BLaER1 treated with 17β-estradiol and CSF1 and Interleukin-3, amounts not matched to agents 10 nM and 100 nM (cell line): ENCODE results near the gene RPUSD1.
A peak's percentile ranks its signal among the peaks of the same experiment; 100 is the strongest.
"Not testable (repeated sequence)": the region's sequence is repeated elsewhere in the genome, so short reads cannot be mapped to it uniquely, and the experiment has no call there.

ENCODE experiments used
- H3K27ac ChIP-seq, 11 experiments: shearing (Covaris generic); formaldehyde crosslinking; 2 replicates each; pipeline ENCODE4 v1.8.1; 2022
- H3K27me3 ChIP-seq, 11 experiments: shearing (Covaris generic); formaldehyde crosslinking; 2 replicates each; pipeline ENCODE4 v1.8.1; 2022
- H3K36me3 ChIP-seq, 11 experiments: shearing (Covaris generic); formaldehyde crosslinking; 2 replicates each; pipeline ENCODE4 v1.8.1; 2022
- H3K4me1 ChIP-seq, 10 experiments: shearing (Covaris generic); formaldehyde crosslinking; 2 replicates each; pipeline ENCODE4 v1.8.1; 2022
- H3K4me2 ChIP-seq, 11 experiments: shearing (Covaris generic); formaldehyde crosslinking; 2 replicates each; pipeline ENCODE4 v1.8.1; 2022
- H3K4me3 ChIP-seq, 10 experiments: shearing (Covaris generic); formaldehyde crosslinking; 2 replicates each; pipeline ENCODE4 v1.8.1; 2022
- H3K9ac ChIP-seq, 11 experiments: shearing (Covaris generic); formaldehyde crosslinking; 2 replicates each; pipeline ENCODE4 v1.8.1; 2022
- H3K9me3 ChIP-seq, 11 experiments: shearing (Covaris generic); formaldehyde crosslinking; replicated peaks in 1 of 11; 2 replicates each; pipeline ENCODE4 v1.8.1; 2022
- H4K20me1 ChIP-seq, 11 experiments: shearing (Covaris generic); formaldehyde crosslinking; 2 replicates each; pipeline ENCODE4 v1.8.1; 2022
- Cebpa-rat ChIP-seq, 11 experiments: shearing (Covaris generic); IDR thresholded peaks; 2 replicates each; pipeline ENCODE4 v1.8.1; 2022

Gene RPUSD1

GRCh38 chr16:782258-782657 lies 5.9 kb downstream of the RPUSD1 start:
- peaks cover 32 to 68% (median 58%) of the 10 kb centered on the region in 10 experiments for H3K4me1 ChIP-seq
- H3K4me3 ChIP-seq: no peak overlapping the region
- peaks cover 6 to 73% (median 44%) of the 10 kb centered on the region in 11 experiments; a peak in 21 of 22 replicates for H4K20me1 ChIP-seq
- TF ChIP-seq Cebpa-rat (IDR thresholded peaks at IDR 0.05): no peak
- H3K4me2 ChIP-seq: peak overlapping the region in 7 of 11 experiments; percentile 61 to 77 (median 65); a peak in 12 of 22 replicates
- H3K27me3 ChIP-seq: peaks cover 0 to 23% (median 0%) of the 10 kb centered on the region in 11 experiments; a peak in 4 of 22 replicates
- peak overlapping the region in 1 of 11 experiments; percentile 54; a peak in 1 of 22 replicates for H3K9ac ChIP-seq
- no peaks in the 10 kb centered on the region for H3K9me3 ChIP-seq
- peaks cover 8 to 30% (median 21%) of the 10 kb centered on the region in 11 experiments; a peak in 19 of 22 replicates for H3K36me3 ChIP-seq
- no peak overlapping the region for H3K27ac ChIP-seq

GRCh38 chr16:781346-782010 lies 6.7 kb downstream of the RPUSD1 start:
- H3K36me3 ChIP-seq: peaks cover 7 to 22% (median 13%) of the 10 kb centered on the region in 11 experiments; a peak in 19 of 22 replicates
- TF ChIP-seq Cebpa-rat (IDR thresholded peaks at IDR 0.05): no peak
- 0 out of 22 replicates have a peak overlapping the region, but pooled peaks of 1 of the 11 experiments have one; percentile 22 for H3K4me2 ChIP-seq
- H3K9ac ChIP-seq: no peak overlapping the region; a peak in 1 of 22 replicates
- H3K4me1 ChIP-seq: peaks cover 26 to 68% (median 60%) of the 10 kb centered on the region in 10 experiments
- no peak overlapping the region for H3K27ac ChIP-seq
- H3K4me3 ChIP-seq: no peak overlapping the region
- no peaks in the 10 kb centered on the region for H3K9me3 ChIP-seq
- H3K27me3 ChIP-seq: peaks cover 0 to 23% (median 0%) of the 10 kb centered on the region in 11 experiments; a peak in 4 of 22 replicates
- H4K20me1 ChIP-seq: peaks cover 6 to 65% (median 36%) of the 10 kb centered on the region in 11 experiments; a peak in 21 of 22 replicates

- Histone ChIP-seq H3K9ac (no peak overlapping the region), H3K36me3 (peaks cover 0 to 11% (median 5%) of the 10 kb centered on the region in 11 experiments; a peak in 7 of 22 replicates), H3K4me3 (no peak overlapping the region), H3K27me3 (peaks cover 0 to 23% (median 0%) of the 10 kb centered on the region in 11 experiments; a peak in 4 of 22 replicates), H3K4me2 (no peak overlapping the region), H3K4me1 (peaks cover 19 to 69% (median 53%) of the 10 kb centered on the region in 10 experiments), H4K20me1 (peaks cover 4 to 53% (median 24%) of the 10 kb centered on the region in 11 experiments; a peak in 20 of 22 replicates), H3K9me3 (no peaks in the 10 kb centered on the region), H3K27ac (no peak overlapping the region)
- TF ChIP-seq Cebpa-rat (IDR thresholded peaks at IDR 0.05): no peak
These were observed 7.9 kb downstream of the RPUSD1 start for GRCh38 chr16:780296-780695.

GRCh38 chr16:779561-779960 lies 8.6 kb downstream of the RPUSD1 start:
- Histone ChIP-seq H3K9ac (no peak overlapping the region), H3K36me3 (peaks cover 0 to 4% (median 0%) of the 10 kb centered on the region in 11 experiments; a peak in 3 of 22 replicates)

GRCh38 chr16:778909-779527 lies 9.2 kb downstream of the RPUSD1 start:
- no peaks in the 10 kb centered on the region for H3K9me3 ChIP-seq
- H3K4me1 ChIP-seq: peaks cover 19 to 62% (median 49%) of the 10 kb centered on the region in 10 experiments
- H3K27ac ChIP-seq: no peak overlapping the region
- H4K20me1 ChIP-seq: peaks cover 0 to 40% (median 13%) of the 10 kb centered on the region in 11 experiments; a peak in 11 of 22 replicates
- H3K36me3 ChIP-seq: no peaks in the 10 kb centered on the region
- peak overlapping the region in 9 of 11 experiments; percentile 70 to 89 (median 75); a peak in 15 of 22 replicates for H3K4me2 ChIP-seq
- H3K27me3 ChIP-seq: peaks cover 0 to 23% (median 0%) of the 10 kb centered on the region in 11 experiments; a peak in 4 of 22 replicates
- no peak overlapping the region for H3K4me3 ChIP-seq
- no peak overlapping the region for H3K9ac ChIP-seq
- no peak for TF ChIP-seq Cebpa-rat (IDR thresholded peaks at IDR 0.05)

More at GRCh38 chr16:779561-779960, 8.6 kb downstream of the RPUSD1 start:
- peaks cover 0 to 46% (median 17%) of the 10 kb centered on the region in 11 experiments; a peak in 17 of 22 replicates for H4K20me1 ChIP-seq
- H3K4me1 ChIP-seq: peaks cover 19 to 63% (median 50%) of the 10 kb centered on the region in 10 experiments
- H3K27ac ChIP-seq: no peak overlapping the region
- H3K9me3 ChIP-seq: no peaks in the 10 kb centered on the region
- no peak overlapping the region for H3K4me3 ChIP-seq
- peaks cover 0 to 23% (median 0%) of the 10 kb centered on the region in 11 experiments; a peak in 4 of 22 replicates for H3K27me3 ChIP-seq
- no peak for TF ChIP-seq Cebpa-rat (IDR thresholded peaks at IDR 0.05)
- H3K4me2 ChIP-seq: 0 out of 22 replicates have a peak overlapping the region, but pooled peaks of 1 of the 11 experiments have one; percentile 6

- Histone ChIP-seq H3K4me1 (peaks cover 19 to 56% (median 45%) of the 10 kb centered on the region in 10 experiments), H3K4me2 (peak overlapping the region; percentile 41 to 89 (median 74); a peak in 21 of 22 replicates), H3K27ac (no peak overlapping the region), H3K36me3 (no peaks in the 10 kb centered on the region), H3K9ac (peak overlapping the region in 2 of 11 experiments; percentile 3 to 50; a peak in 1 of 22 replicates), H3K4me3 (no peak overlapping the region), H4K20me1 (peaks cover 0 to 35% (median 10%) of the 10 kb centered on the region in 11 experiments; a peak in 9 of 22 replicates), H3K27me3 (peaks cover 0 to 23% (median 0%) of the 10 kb centered on the region in 11 experiments; a peak in 4 of 22 replicates), H3K9me3 (no peaks in the 10 kb centered on the region)
- TF ChIP-seq Cebpa-rat (IDR thresholded peaks at IDR 0.05): no peak
These were observed 9.7 kb downstream of the RPUSD1 start for GRCh38 chr16:778447-778846.

GRCh38 chr16:777826-778225 lies 10.4 kb downstream of the RPUSD1 start:
- peaks cover 0 to 28% (median 5%) of the 10 kb centered on the region in 11 experiments; a peak in 9 of 22 replicates for H4K20me1 ChIP-seq
- H3K4me3 ChIP-seq: 0 out of 20 replicates have a peak overlapping the region, but pooled peaks of 1 of the 10 experiments have one; percentile 5
- 0 out of 22 replicates have a peak overlapping the region, but pooled peaks of 1 of the 11 experiments have one; percentile 2 for H3K27ac ChIP-seq
- H3K27me3 ChIP-seq: peaks cover 0 to 18% (median 0%) of the 10 kb centered on the region in 11 experiments; a peak in 4 of 22 replicates
- H3K36me3 ChIP-seq: no peaks in the 10 kb centered on the region
- H3K9me3 ChIP-seq: no peaks in the 10 kb centered on the region
- H3K4me1 ChIP-seq: peaks cover 19 to 50% (median 39%) of the 10 kb centered on the region in 10 experiments
- peak overlapping the region; percentile 41 to 89 (median 74) for H3K4me2 ChIP-seq
- TF ChIP-seq Cebpa-rat (IDR thresholded peaks at IDR 0.05): no peak
- H3K9ac ChIP-seq: peak overlapping the region in 8 of 11 experiments; percentile 2 to 50 (median 16); a peak in 8 of 22 replicates

- Histone ChIP-seq H4K20me1 (peaks cover 0 to 18% (median 0%) of the 10 kb centered on the region in 11 experiments; a peak in 5 of 22 replicates), H3K4me2 (peak overlapping the region in 9 of 11 experiments; percentile 70 to 89 (median 75); a peak in 19 of 22 replicates), H3K4me1 (peaks cover 18 to 42% (median 31%) of the 10 kb centered on the region in 10 experiments), H3K27me3 (peaks cover 0 to 12% (median 0%) of the 10 kb centered on the region in 11 experiments; a peak in 3 of 22 replicates), H3K27ac (no peak overlapping the region), H3K9me3 (no peaks in the 10 kb centered on the region), H3K9ac (peak overlapping the region in 4 of 11 experiments; percentile 11 to 50 (median 26); a peak in 6 of 22 replicates), H3K4me3 (no peak overlapping the region), H3K36me3 (no peaks in the 10 kb centered on the region)
- TF ChIP-seq Cebpa-rat (IDR thresholded peaks at IDR 0.05): no peak
These were observed 11.4 kb downstream of the RPUSD1 start for GRCh38 chr16:776824-777223.

- not testable (repeated sequence) for H3K9ac ChIP-seq
- Histone ChIP-seq H3K4me1 (peaks cover 15 to 42% (median 30%) of the 10 kb centered on the region in 10 experiments), H3K27me3 (peaks cover 0 to 12% (median 0%) of the 10 kb centered on the region in 11 experiments; a peak in 3 of 22 replicates)
These were observed 11.9 kb downstream of the RPUSD1 start for GRCh38 chr16:776298-776697.

More at GRCh38 chr16:776298-776697, 11.9 kb downstream of the RPUSD1 start:
- H3K4me3 ChIP-seq, H3K27ac ChIP-seq, H3K36me3 ChIP-seq, H3K9me3 ChIP-seq: not testable (repeated sequence)
- H4K20me1 ChIP-seq: peaks cover 0 to 13% (median 0%) of the 10 kb centered on the region in 11 experiments; a peak in 4 of 22 replicates
- peak overlapping the region in 3 of 11 experiments; percentile 74 to 89 (median 77); a peak in 6 of 22 replicates for H3K4me2 ChIP-seq
